SKM-1 treated with dmso at 0.1 percent for 144 hours (cell line): ENCODE measurements around the gene GMEB2.
A peak's percentile ranks its signal among the peaks of the same experiment; 100 is the strongest.
"Not testable (repeated sequence)": the region's sequence is repeated elsewhere in the genome, so short reads cannot be mapped to it uniquely, and the experiment has no call there.

Source experiments
- DNase-seq: peaks from one replicate; lab custom pipeline; 2025; ENCODE audit not compliant: unreplicated experiment; lab: John Stamatoyannopoulos, UW

The GMEB2 gene

DNA sequence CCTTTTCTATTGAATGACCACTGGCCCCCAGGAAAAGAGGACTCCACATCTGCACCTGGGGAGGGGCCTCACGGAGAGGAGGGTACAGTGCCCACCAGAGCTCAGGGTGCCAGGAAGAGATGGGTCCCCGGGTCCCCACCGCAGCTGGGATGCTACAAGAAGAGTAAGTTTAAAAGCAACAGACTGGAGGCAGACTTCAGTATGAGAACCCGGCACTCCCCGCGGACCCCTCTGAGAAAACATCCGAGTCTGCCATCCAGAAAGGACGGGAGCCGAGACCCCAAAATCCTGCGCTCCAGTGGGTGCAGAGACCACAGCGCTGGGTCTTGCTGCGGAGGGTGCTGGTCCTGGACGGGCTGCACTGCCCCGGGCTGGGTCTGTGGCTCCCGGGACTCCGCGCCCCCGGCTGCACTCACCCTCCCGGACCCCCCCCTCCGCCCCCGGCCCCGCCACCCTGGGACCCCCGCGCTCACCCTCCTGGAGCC, 53.2 kb downstream of the GMEB2 start:
- no peak for DNase-seq

DNA sequence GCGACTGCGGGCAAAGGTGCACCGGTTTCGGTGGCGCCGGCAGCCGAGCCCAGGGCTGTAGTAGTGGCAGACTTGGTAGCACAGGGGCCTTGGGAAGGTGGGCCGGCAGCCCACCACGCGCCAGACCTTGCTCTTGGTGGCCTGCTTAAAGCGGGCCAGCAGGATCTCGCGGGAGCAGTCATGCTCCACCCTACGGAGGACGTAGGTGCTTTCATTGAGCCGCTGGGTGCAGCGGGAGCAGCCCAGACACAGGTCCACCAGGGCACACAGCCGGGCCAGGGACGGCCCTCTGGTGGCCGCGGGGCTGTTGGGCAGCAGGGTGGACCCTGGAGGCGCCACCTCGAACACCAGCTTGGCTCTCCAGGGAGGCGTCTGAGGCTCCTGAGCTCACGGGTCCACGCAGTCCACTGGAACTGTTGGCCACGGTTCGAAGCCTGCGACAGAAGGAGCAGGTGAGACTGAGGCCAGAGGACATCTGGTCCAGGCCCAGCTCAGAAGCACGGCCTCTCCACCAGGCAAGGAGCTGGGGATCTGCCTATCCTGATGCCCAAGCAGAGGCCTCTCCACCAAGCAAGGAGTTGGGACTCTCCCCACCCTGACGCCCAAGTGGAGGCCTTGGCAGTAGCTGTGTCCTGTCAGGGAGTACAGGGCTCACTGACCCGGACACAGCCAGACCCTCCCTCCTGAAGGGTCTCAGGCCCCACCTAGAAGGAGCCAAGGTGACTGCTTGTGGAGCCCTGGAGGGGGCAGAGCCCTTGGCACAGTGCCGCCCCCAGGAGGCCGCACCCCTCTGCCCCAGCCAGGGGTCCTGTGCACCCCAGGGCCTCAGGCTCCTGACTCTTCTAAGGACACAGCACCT, 53.9 kb downstream of the GMEB2 start:
- DNase-seq: no peak

- no peak for DNase-seq
Observed at GRCh38 chr20:63572071-63572787, 54.7 kb downstream of the GMEB2 start.

DNA sequence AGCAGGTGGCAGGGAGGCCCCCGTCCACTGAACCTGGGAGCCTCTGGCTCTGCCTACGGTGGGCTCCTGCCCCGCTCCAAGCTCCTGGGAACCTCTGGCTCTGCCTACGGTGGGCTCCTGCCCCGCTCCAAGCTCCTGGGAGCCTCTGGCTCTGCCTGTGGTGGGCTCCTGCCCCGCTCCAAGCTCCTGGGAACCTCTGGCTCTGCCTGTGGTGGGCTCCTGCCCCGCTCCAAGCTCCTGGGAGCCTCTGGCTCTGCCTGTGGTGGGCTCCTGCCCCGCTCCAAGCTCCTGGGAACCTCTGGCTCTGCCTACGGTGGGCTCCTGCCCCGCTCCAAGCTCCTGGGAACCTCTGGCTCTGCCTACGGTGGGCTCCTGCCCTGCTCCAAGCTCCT, 55.8 kb downstream of the GMEB2 start:
- DNase-seq: not testable (repeated sequence)

DNA sequence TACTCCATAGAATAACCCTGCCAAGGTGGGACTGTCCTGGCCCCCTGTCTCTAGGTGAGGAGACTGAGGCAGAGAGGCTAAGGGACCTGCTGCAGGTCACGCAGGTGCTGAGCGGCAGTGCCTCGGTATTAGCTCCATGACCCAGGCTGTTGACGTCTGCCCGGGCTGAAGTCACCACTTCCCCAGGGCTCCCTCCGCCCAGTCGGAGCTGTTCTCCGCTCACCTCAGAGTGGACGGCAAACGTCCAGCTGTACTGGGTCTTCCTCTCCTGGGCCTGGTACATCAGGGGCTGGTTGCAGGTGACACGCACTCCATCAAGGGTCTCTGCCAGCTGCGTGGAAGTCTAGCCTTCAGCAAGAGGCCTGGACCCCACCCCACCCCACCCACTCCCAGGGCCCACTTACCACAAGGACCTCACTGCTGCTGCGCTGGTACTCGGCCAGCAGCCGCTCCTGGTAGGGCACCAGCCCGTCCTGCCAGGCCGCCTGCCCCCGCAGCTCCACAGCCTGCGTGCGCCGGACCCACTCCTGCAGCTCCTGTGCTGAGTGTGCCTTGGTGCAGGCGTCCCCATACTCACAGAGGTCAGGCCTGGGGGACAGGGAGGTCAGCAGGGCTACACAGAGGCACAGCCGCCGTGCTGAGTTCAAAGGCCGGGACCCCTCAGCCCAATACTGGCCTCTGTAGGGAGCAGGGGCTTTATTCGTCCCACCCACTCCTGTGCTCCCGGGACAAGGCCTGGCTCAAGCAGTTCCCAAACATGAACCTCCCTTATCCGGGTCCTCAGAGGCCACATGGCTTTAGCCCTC, 56.4 kb downstream of the GMEB2 start:
- DNase-seq: no peak

DNA sequence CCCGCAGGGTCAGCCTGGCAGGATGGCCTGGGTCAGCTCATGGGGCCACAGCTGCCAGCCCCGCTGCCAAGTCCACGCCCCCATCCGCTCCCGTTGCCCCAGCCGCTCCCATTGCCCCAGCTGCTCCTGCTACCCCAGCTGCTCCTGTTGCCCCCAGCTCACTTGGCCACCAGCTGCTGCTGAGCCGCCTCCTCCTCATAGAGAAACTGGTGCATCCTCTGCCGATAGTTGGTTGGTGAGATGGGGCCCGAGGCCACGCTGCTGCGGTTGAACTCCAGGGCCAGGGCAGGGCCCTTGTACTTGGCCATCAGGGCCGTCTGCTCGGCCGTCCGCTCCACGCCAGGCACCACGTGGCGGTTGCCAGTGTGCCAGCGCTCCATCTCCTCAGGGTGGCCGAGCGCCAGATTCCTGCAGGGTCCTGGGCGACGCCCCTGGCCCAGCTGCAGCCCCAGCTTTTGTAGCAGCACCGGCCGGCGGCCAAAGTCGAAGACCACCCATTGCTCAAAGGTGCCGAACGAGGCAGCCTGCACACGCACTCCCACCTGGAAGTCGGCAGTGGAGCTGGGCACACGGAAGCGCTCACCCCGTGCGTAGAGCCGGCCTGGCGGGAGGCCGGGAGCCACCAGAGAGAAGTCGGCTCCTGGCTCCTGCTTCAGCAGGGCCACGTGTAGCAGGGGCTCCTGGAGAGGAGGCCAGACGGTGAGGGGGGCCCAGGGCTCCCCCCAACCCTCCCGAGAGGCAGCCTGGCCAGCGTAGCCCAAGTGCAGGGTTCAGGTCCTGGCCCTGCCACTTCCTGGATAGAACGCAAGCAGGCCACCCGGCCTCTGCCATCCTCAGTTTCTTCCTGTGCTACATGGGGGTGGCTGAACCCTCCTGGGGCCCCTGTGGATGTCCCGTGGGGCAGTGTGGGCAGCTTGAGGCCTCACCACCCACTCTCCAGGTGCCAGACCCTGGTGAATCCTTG, 57.6 kb downstream of the GMEB2 start:
- no peak for DNase-seq

DNA sequence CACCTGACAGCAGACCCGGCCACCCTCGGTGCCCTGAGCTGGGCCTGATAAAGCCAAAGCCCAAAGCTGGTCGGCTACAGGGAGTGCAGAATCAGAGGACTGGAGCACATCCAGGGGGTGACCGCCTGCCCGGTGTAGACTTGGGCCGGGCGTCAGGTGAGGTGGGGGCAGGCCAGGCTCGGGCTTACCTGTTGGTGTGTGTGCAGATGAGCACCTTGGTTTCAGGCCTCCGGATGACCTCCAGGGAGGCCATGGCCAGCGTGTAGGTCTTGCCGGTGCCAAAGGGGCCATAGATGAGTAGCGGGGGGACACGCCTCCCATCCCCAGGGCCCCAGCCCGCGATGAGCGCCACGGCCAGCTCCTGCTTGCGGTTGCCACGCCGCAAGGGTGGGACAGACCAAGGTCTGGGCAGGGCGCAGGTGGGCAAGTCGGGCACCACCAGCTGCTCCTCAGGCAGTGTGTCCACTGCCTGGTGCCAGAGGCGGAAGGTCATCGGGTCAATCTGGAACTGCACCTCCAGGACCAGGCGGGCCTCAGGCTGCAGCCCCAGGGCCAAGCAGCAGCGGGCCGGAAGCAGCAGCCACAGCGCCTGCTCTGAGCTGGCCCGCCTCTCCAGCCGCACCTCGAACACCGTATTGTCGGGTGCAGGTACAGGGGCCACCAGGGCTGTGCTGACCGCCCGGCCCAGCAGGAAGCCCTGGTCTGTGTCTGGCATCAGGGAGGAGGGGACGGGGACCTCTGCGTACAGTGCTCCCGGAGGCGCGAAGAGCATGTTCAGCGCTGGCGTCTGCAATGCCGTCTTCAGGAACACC, 58.5 kb downstream of the GMEB2 start:
- DNase-seq: no peak

DNA sequence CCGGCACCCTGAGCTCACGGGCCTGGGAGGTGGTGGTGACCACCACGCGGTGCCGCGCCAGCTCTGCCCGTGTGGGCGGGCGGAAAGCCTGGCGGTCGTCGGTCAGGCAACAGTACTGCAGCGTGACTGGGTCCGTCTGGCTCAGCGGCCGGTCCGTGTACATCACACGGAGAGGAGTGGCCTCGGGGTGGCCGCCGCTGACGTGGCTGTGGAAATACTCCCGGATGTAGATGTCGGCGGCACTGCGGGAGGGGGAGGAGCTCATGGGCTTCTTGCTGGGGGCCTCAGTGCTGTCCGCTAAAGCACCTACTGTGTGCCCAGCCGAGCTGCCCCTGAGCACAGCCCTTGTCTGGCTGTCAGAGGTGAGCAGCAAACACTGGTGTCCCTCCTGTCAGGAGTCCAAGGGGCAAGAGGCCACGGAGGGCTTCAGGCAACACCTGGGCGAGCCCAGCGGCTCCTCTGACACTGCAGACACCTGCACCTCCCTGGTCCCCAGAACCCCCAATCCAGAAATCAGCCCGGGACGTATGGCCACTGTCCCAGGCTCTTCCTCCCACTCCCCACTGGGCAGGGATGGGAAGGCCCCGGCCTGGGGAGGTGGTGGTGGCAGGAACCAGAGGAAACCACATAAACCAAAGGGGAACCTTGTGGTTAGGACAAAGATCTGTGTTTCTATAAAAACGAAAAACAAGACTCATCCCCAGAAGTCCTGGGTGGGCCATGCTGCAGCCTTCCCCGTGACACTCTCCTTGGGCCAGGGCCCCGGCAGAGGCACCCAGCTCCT, 59.3 kb downstream of the GMEB2 start:
- peak; percentile 76 for DNase-seq

DNA sequence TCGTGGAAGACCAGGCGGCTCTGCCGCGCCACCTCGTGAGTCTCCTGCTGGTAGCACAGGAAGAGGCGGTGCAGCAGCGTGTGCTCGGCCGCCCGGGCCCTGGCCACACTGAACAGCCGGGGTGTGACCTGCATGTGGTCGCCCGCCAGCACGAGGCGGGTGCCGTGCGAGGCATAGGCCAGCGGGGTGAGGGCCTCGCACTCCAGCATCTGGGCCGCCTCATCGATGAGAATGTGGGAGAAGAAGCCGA, 59.8 kb downstream of the GMEB2 start:
- DNase-seq: no peak

- no peak for DNase-seq
Observed at GRCh38 chr20:63566395-63567135, 60.3 kb downstream of the GMEB2 start.

- no peak for DNase-seq
Observed at GRCh38 chr20:63565699-63566335, 61.1 kb downstream of the GMEB2 start.

- no peak for DNase-seq
Observed at GRCh38 chr20:63565021-63565698, 61.7 kb downstream of the GMEB2 start.

DNA sequence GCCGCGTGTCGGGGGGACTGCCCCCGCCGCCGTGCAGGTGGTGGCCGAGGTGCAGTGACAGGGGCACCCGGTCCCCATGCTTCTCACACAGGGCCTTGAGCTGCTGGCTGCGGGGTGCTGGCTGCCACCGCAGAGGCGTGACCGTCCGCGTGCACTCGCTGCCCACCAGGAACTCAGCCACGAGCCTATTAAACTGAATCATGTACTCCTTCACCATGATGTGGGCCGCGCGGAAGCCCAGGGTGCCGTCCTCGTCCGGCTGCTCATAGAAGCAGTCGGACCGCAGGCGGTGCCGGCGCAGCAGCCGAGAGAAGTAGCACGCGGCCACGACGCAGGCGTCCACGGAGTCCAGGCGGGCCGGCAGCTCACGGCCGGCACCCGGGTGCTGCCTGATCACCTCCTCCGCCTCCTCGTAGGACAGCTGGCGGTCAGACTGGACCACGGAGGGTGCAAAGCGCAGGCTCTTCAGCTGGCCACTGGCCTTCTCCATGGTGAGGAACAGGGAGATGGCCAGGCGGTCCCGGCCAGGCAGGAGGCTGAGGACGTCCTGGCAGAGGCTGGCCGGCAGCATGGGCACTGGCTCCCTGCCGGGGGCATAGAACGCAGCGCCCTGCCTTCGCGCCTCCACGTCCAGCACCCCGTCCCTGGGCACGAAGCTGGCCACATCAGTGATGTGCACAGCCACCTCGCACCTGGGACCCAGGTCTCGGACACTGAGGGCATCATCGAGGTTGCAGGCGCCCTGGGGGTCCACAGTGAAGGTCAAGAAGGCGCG, 62.7 kb downstream of the GMEB2 start:
- no peak for DNase-seq

DNA sequence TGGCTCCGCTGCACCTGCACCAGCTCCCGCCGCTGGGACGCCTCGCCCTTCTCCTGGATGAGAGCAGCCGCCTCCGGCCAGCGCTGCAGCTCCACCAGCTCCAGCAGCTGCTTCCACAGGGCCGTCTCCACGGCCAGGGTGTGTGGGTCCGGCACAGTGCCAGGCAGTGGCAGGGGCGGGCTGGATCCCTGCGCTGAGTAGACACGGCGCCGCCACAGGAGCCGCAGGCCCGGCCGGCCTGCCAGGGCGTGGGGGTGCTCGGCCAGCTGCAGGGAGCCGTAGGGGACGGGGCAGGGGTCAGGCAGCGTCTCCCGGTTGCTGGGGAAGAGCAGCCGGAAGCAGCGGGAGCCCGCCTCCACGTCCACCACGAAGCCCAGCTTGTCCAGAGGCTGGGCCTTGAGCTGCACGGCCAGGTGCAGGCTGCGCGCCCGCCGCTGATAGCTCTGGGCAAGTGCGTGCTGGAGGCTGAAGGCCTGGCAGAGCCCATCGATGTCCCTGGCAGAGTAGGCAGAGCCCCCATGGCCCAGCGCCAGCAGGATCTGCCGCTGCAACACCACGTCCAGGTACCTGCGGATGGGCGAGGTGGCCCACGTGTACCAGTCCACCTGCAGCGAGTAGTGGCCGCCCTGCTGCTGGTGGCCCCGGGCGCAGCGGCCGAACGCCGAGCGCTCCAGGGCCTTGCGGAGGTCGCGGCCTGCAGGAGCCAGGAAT, 63.5 kb downstream of the GMEB2 start:
- DNase-seq: no peak

- no peak for DNase-seq
Observed at GRCh38 chr20:63562461-63563224, 64.3 kb downstream of the GMEB2 start.
